Measurements from ENCODE around the gene PFAS. TPM values are rescaled to one million over a fixed set of nuclear protein-coding genes. Genes with fewer than 3 reads are reported as not detected.
"Not testable (repeated sequence)": the region's sequence is repeated elsewhere in the genome, so short reads cannot be mapped to it uniquely, and the experiment has no call there.

The PFAS gene
- 100 to 1,000 TPM; 191 to 203 TPM for total RNA-seq

- CTCF ChIA-PET = interaction anchor here (1.0 to 3.6 kb wide), 13 partner anchors 16 to 156 kb away, joined by 3 to 20 read pairs (median 3); partner anchors contain the start of genes ALOXE3 and RANGRF
- POLR2A ChIA-PET = interaction anchor here (0.5 to 5.9 kb wide), 13 partner anchors 10 to 126 kb away, joined by 3 to 101 read pairs (median 5); partner anchors contain the start of genes AURKB, BORCS6, RANGRF and SLC25A35
Measured at GRCh38 chr17:8248751-8249607, at the start of gene PFAS. Gene PFAS (plus strand): TSS chr17:8249289. CDS start chr17:8253938, 4,649 bp downstream.

- POLR2A ChIA-PET = interaction anchor here (0.6 to 1.4 kb wide), 2 partner anchors 10 to 12 kb away, joined by 3 to 5 read pairs; no protein-coding TSS in a partner anchor
- CTCF ChIA-PET = interaction anchor here (1.5 kb wide), 1 partner anchor 10 kb away, joined by 5 read pairs; no protein-coding TSS in a partner anchor
Measured at GRCh38 chr17:8204761-8205555, 44.1 kb upstream of the PFAS start.

- ChIA-PET POLR2A (interaction anchor here (0.6 kb wide), 1 partner anchor 11 kb away, joined by 11 read pairs; no protein-coding TSS in a partner anchor), CTCF (interaction anchor here (0.6 to 2.2 kb wide), 4 partner anchors 12 to 155 kb away, joined by 3 to 5 read pairs (median 5); no protein-coding TSS in a partner anchor)
Measured at GRCh38 chr17:8206536-8206935, 42.6 kb upstream of the PFAS start.

- POLR2A ChIA-PET = interaction anchor here (0.9 to 2.4 kb wide), 7 partner anchors 9 to 85 kb away, joined by 3 to 15 read pairs (median 4); partner anchors contain the start of genes CTC1 and SLC25A35
- CTCF ChIA-PET = interaction anchor here (0.6 to 1.6 kb wide), 7 partner anchors 12 to 116 kb away, joined by 3 to 6 read pairs (median 3); partner anchors contain the start of gene BORCS6
Measured at GRCh38 chr17:8209907-8210760, 39.0 kb upstream of the PFAS start, which contains the start of gene AURKB. Gene AURKB (minus strand): TSS chr17:8210575. CDS start chr17:8210224, 351 bp downstream.

- ChIA-PET CTCF (interaction anchor here (0.6 to 1.4 kb wide), 5 partner anchors 11 to 850 kb away, joined by 3 to 6 read pairs (median 3); no protein-coding TSS in a partner anchor), POLR2A (interaction anchor here (0.9 to 2.4 kb wide), 7 partner anchors 10 to 84 kb away, joined by 3 to 15 read pairs (median 4); partner anchors contain the start of genes CTC1 and SLC25A35)
Measured at GRCh38 chr17:8210761-8211458, 38.2 kb upstream of the PFAS start.

- ChIA-PET POLR2A (no interaction called here), CTCF (no interaction called here)
Measured at GRCh38 chr17:8212312-8213180, 36.5 kb upstream of the PFAS start.

GRCh38 chr17:8214000-8214399, 35.1 kb upstream of the PFAS start:
- CTCF ChIA-PET = interaction anchor here (0.7 kb wide), 1 partner anchor 58 kb away, joined by 4 read pairs; no protein-coding TSS in a partner anchor
- POLR2A ChIA-PET = not testable (repeated sequence)

GRCh38 chr17:8220783-8221662, 28.1 kb upstream of the PFAS start:
- CTCF ChIA-PET = interaction anchor here (1.0 to 5.8 kb wide), 12 partner anchors 11 to 101 kb away, joined by 3 to 60 read pairs (median 6); partner anchors contain the start of genes ALOXE3, AURKB, BORCS6 and CTC1
- POLR2A ChIA-PET = interaction anchor here (0.5 to 7.5 kb wide), 11 partner anchors 10 to 122 kb away, joined by 3 to 101 read pairs (median 3); partner anchors contain the start of genes AURKB, BORCS6, CTC1 and PFAS

GRCh38 chr17:8221663-8222379, 27.3 kb upstream of the PFAS start:
- CTCF ChIA-PET = interaction anchor here (1.0 to 5.8 kb wide), 13 partner anchors 12 to 102 kb away, joined by 3 to 60 read pairs (median 6); partner anchors contain the start of genes ALOXE3, AURKB, BORCS6 and CTC1
- POLR2A ChIA-PET = interaction anchor here (0.5 to 7.5 kb wide), 10 partner anchors 11 to 744 kb away, joined by 3 to 101 read pairs (median 8); partner anchors contain the start of genes AURKB, BORCS6, CTC1 and PFAS

- ChIA-PET POLR2A (interaction anchor here (0.6 to 7.5 kb wide), 10 partner anchors 11 to 743 kb away, joined by 3 to 101 read pairs (median 9); partner anchors contain the start of genes AURKB, BORCS6, CTC1 and PFAS), CTCF (interaction anchor here (1.0 to 5.8 kb wide), 11 partner anchors 12 to 103 kb away, joined by 3 to 60 read pairs (median 6); partner anchors contain the start of genes ALOXE3, AURKB, BORCS6 and CTC1)
Measured at GRCh38 chr17:8222380-8222629, 26.8 kb upstream of the PFAS start.

- ChIA-PET POLR2A (interaction anchor here (0.6 to 7.5 kb wide), 8 partner anchors 12 to 85 kb away, joined by 3 to 101 read pairs (median 6); partner anchors contain the start of genes AURKB, CTC1, PFAS and SLC25A35), CTCF (interaction anchor here (1.0 to 5.8 kb wide), 11 partner anchors 13 to 103 kb away, joined by 3 to 60 read pairs (median 6); partner anchors contain the start of genes ALOXE3, AURKB, BORCS6 and CTC1)
Measured at GRCh38 chr17:8222630-8223355, 26.3 kb upstream of the PFAS start.

GRCh38 chr17:8223356-8224126, 25.5 kb upstream of the PFAS start:
- POLR2A ChIA-PET = interaction anchor here (0.9 to 7.5 kb wide), 7 partner anchors 11 to 85 kb away, joined by 3 to 101 read pairs (median 5); partner anchors contain the start of genes CTC1, PFAS and SLC25A35
- CTCF ChIA-PET = interaction anchor here (0.7 to 5.8 kb wide), 14 partner anchors 20 to 441 kb away, joined by 3 to 60 read pairs (median 4); partner anchors contain the start of genes ALOXE3, BORCS6, CTC1 and PFAS

All from activated CD8-positive, alpha-beta memory T cell treated with anti-CD3 and anti-CD28 coated beads for 36 hours (primary cell).